Urinary bladder (tissue), 4 donors: ENCODE results near the gene CNNM3. TPM values are rescaled to one million over a fixed set of nuclear protein-coding genes. Genes with fewer than 3 reads are reported as not detected.

Experiments used
- DNase-seq: peaks from one replicate; pipeline ENCODE4 v3.0.0-alpha.2; 2015; ENCODE audit errors: extremely low spot score
- H3K27ac ChIP-seq: one replicate; pipeline ENCODE4 v1.5.1; 2013; ENCODE audit warnings: low read depth, mild to moderate bottlenecking, moderate library complexity
- H3K36me3 ChIP-seq: one replicate; pipeline ENCODE4 v1.6.1; 2013; ENCODE audit warnings: mild to moderate bottlenecking, moderate library complexity; ENCODE audit not compliant: insufficient read depth
- H3K4me1 ChIP-seq: one replicate; pipeline ENCODE4 v1.6.1; 2013; ENCODE audit warnings: mild to moderate bottlenecking, moderate library complexity; ENCODE audit not compliant: insufficient read depth
- H3K4me3 ChIP-seq: one replicate; pipeline ENCODE4 v1.5.1; 2013; ENCODE audit warnings: low read depth, low read length
- WGBS: extraction: QIAGEN DNeasy Blood & Tissue Kit; methylation state at CpG from one replicate; pipeline ENCODE4 v1.1.7; 2013; 5-methylcytosine and 5-hydroxymethylcytosine counted together
- polyA plus RNA-seq: library from polyadenylated mRNA; stranded (reverse); fragments of 200-250 nt; gene quantifications from one replicate; pipeline ENCODE4 v1.2.3, GENCODE V29; 2013
- total RNA-seq: library from RNA; depleted of rRNA; stranded (reverse); fragments of >200 nt; gene quantifications from one replicate; pipeline ENCODE4 v1.2.3, GENCODE V29; 2014
- donor health status: healthy with polysubstance abuse.
- donor health status: healthy.

The CNNM3 gene
- total and polyA plus RNA-seq, 2 donors, result 14.6 to 18.0 TPM

- 73% methylated on average over 10 of the region's 10 CpGs for WGBS
- no peak for DNase-seq
- Histone ChIP-seq H3K36me3 (no peaks in the 10 kb centered on the region), H3K4me1 (peaks cover 4% of the 10 kb centered on the region), H3K27ac (no peak overlapping the region), H3K4me3 (no peak overlapping the region)
Measured at GRCh38 chr2:96819128-96819875, 3.2 kb downstream of the CNNM3 start.

GRCh38 chr2:96819876-96820511 lies 3.9 kb downstream of the CNNM3 start:
- Histone ChIP-seq H3K4me1 (peaks cover 4% of the 10 kb centered on the region), H3K27ac (no peak overlapping the region), H3K4me3 (no peak overlapping the region), H3K36me3 (peaks cover 1% of the 10 kb centered on the region)
- 88% methylated on average over 12 of the region's 12 CpGs for WGBS
- DNase-seq, result no peak

GRCh38 chr2:96821113-96821675 lies 5.1 kb downstream of the CNNM3 start:
- Histone ChIP-seq H3K4me3 (no peak overlapping the region), H3K4me1 (peaks cover 4% of the 10 kb centered on the region), H3K36me3 (peaks cover 3% of the 10 kb centered on the region), H3K27ac (no peak overlapping the region)
- WGBS, result 79% methylated on average over 11 of the region's 11 CpGs
- DNase-seq, result no peak

- Histone ChIP-seq H3K27ac (no peak overlapping the region), H3K36me3 (peaks cover 9% of the 10 kb centered on the region), H3K4me3 (no peak overlapping the region), H3K4me1 (peaks cover 4% of the 10 kb centered on the region)
- DNase-seq, result no peak
- WGBS, result 59% methylated on average over 4 of the region's 4 CpGs
Measured at GRCh38 chr2:96822786-96823185, 6.7 kb downstream of the CNNM3 start.

GRCh38 chr2:96823198-96823597 lies 7.1 kb downstream of the CNNM3 start:
- WGBS, result 62% methylated on average over 11 of the region's 11 CpGs
- H3K4me3 ChIP-seq, result no peak overlapping the region
- DNase-seq, result no peak
- H3K27ac ChIP-seq, result no peak overlapping the region
- peaks cover 9% of the 10 kb centered on the region for H3K36me3 ChIP-seq
- peaks cover 4% of the 10 kb centered on the region for H3K4me1 ChIP-seq

- DNase-seq, result no peak
- Histone ChIP-seq H3K27ac (no peak overlapping the region), H3K36me3 (peaks cover 11% of the 10 kb centered on the region), H3K4me1 (peaks cover under 1% of the 10 kb centered on the region), H3K4me3 (no peak overlapping the region)
- 48% methylated on average over 6 of the region's 6 CpGs for WGBS
Measured at GRCh38 chr2:96824079-96824870, 8.2 kb downstream of the CNNM3 start.

- 96% methylated on average over 14 of the region's 14 CpGs for WGBS
- no peak overlapping the region for H3K27ac ChIP-seq
- no peaks in the 10 kb centered on the region for H3K4me1 ChIP-seq
Measured at GRCh38 chr2:96825057-96825456, 9.0 kb downstream of the CNNM3 start.

GRCh38 chr2:96826546-96827278 lies 10.6 kb downstream of the CNNM3 start:
- no peak overlapping the region for H3K27ac ChIP-seq
- DNase-seq, result no peak
- H3K36me3 ChIP-seq, result peaks cover 11% of the 10 kb centered on the region
- no peaks in the 10 kb centered on the region for H3K4me1 ChIP-seq
- H3K4me3 ChIP-seq, result no peak overlapping the region
- WGBS, result 92% methylated on average over 22 of the region's 22 CpGs

More at GRCh38 chr2:96825057-96825456, 9.0 kb downstream of the CNNM3 start:
- Histone ChIP-seq H3K36me3 (peaks cover 11% of the 10 kb centered on the region), H3K4me3 (no peak overlapping the region)
- DNase-seq, result no peak

GRCh38 chr2:96828436-96828835 lies 12.4 kb downstream of the CNNM3 start:
- 95% methylated on average over 14 of the region's 14 CpGs for WGBS
- peaks cover 11% of the 10 kb centered on the region for H3K36me3 ChIP-seq
- DNase-seq, result no peak
- no peaks in the 10 kb centered on the region for H3K4me1 ChIP-seq
- H3K4me3 ChIP-seq, result no peak overlapping the region
- no peak overlapping the region for H3K27ac ChIP-seq

- 95% methylated on average over 13 of the region's 13 CpGs for WGBS
- peaks cover 11% of the 10 kb centered on the region for H3K36me3 ChIP-seq
- DNase-seq, result no peak
- H3K4me1 ChIP-seq, result no peaks in the 10 kb centered on the region
- no peak overlapping the region for H3K4me3 ChIP-seq
- no peak overlapping the region for H3K27ac ChIP-seq
Measured at GRCh38 chr2:96828874-96829273, 12.8 kb downstream of the CNNM3 start.

GRCh38 chr2:96830044-96830562 lies 14.0 kb downstream of the CNNM3 start:
- no peak overlapping the region for H3K4me3 ChIP-seq
- no peaks in the 10 kb centered on the region for H3K4me1 ChIP-seq
- no peak overlapping the region for H3K27ac ChIP-seq
- DNase-seq, result no peak
- WGBS, result 67% methylated on average over 5 of the region's 5 CpGs
- peaks cover 9% of the 10 kb centered on the region for H3K36me3 ChIP-seq

GRCh38 chr2:96831679-96832078 lies 15.6 kb downstream of the CNNM3 start:
- Histone ChIP-seq H3K4me1 (no peaks in the 10 kb centered on the region), H3K4me3 (no peak overlapping the region), H3K27ac (no peak overlapping the region), H3K36me3 (peaks cover 8% of the 10 kb centered on the region)
- WGBS, result 80% methylated on average over 10 of the region's 10 CpGs
- DNase-seq, result no peak

GRCh38 chr2:96832408-96832753 lies 16.3 kb downstream of the CNNM3 start:
- peaks cover 6% of the 10 kb centered on the region for H3K36me3 ChIP-seq
- WGBS, result 67% methylated on average over 11 of the region's 11 CpGs
- DNase-seq, result no peak
- H3K4me1 ChIP-seq, result no peaks in the 10 kb centered on the region
- H3K27ac ChIP-seq, result no peak overlapping the region
- H3K4me3 ChIP-seq, result no peak overlapping the region
